Natural killer cell (primary cell): Measurements from ENCODE around the gene GARNL3. TPM values are rescaled to one million over a fixed set of nuclear protein-coding genes. Genes with fewer than 3 reads are reported as not detected.
A peak's percentile ranks its signal among the peaks of the same experiment; 100 is the strongest.

Experiments
- ATAC-seq, 3 donors: fragments of 150-1000 bp in 2 of 3; fragments of 200-7000 bp in 1 of 3; cut with Tn5 transposase; 1 replicate in 1 of 3; 2 replicates in 2 of 3; pipeline ENCODE4 v1.10.0; 2021; ENCODE audit warnings: mild to moderate bottlenecking in 2 of 3, moderate library complexity in 2 of 3
- DNase-seq, 2 donors: peaks; one replicate each; pipeline versions ENCODE4 v3.0.0 to v3.0.0-alpha.2; 2013 to 2021; ENCODE audit warnings: mixed read lengths in 1 of 2
- H3K27ac ChIP-seq: one replicate; pipeline ENCODE4 v1.5.1; 2013; ENCODE audit warnings: mild to moderate bottlenecking, low read length
- H3K27me3 ChIP-seq: one replicate; pipeline ENCODE4 v1.6.1; 2013; ENCODE audit warnings: low read length; ENCODE audit not compliant: control insufficient read depth, insufficient read depth
- H3K36me3 ChIP-seq: one replicate; pipeline ENCODE4 v1.6.1; 2013; ENCODE audit warnings: low read length; ENCODE audit not compliant: control insufficient read depth, insufficient read depth
- H3K4me1 ChIP-seq: one replicate; pipeline ENCODE4 v1.6.1; 2013; ENCODE audit warnings: low read length; ENCODE audit not compliant: control insufficient read depth, insufficient read depth
- H3K4me3 ChIP-seq: one replicate; pipeline ENCODE4 v1.5.1; 2013; ENCODE audit warnings: low read length
- H3K9me3 ChIP-seq: one replicate; pipeline ENCODE4 v1.6.1; 2013; ENCODE audit warnings: low read length; ENCODE audit not compliant: control insufficient read depth, insufficient read depth
- H3K27ac Mint-ChIP-seq, 2 donors: one replicate each; pipeline ENCODE4 v1.8.0; 2022; ENCODE audit warnings: mild to moderate bottlenecking in 2 of 2, mixed read lengths in 2 of 2, moderate library complexity in 1 of 2
- H3K27me3 Mint-ChIP-seq, 2 donors: one replicate each; pipeline ENCODE4 v1.8.0; 2022; ENCODE audit warnings: low read depth in 2 of 2, mixed read lengths in 2 of 2
- H3K36me3 Mint-ChIP-seq: one replicate; pipeline ENCODE4 v1.8.0; 2022; ENCODE audit warnings: mixed read lengths
- H3K4me1 Mint-ChIP-seq, 2 donors: one replicate each; pipeline ENCODE4 v1.8.0; 2022; ENCODE audit warnings: mixed read lengths in 2 of 2
- H3K4me3 Mint-ChIP-seq: one replicate; pipeline ENCODE4 v1.8.0; 2022; ENCODE audit warnings: mild to moderate bottlenecking, moderate library complexity, mixed read lengths
- H3K9me3 Mint-ChIP-seq, 2 donors: one replicate each; pipeline ENCODE4 v1.8.0; 2022; ENCODE audit warnings: mixed read lengths in 2 of 2
- WGBS: methylation state at CpG from one replicate; pipeline ENCODE4 v1.1.7; 2013; ENCODE audit warnings: missing lambda C conversion rate; ENCODE audit not compliant: insufficient coverage; 5-methylcytosine and 5-hydroxymethylcytosine counted together
- intact Hi-C: fragments of 100-400 bp; cut with micrococcal nuclease; formaldehyde crosslinking; loops from one replicate; pipeline ENCODE4 v1.14.2; 2022
- total RNA-seq, 4 donors: library from RNA; stranded (reverse); fragments of 120-200 nt in 1 of 4; gene quantifications; one replicate each; pipeline versions ENCODE4 v1.2.3 to v1.2.4, GENCODE V29; 2013 to 2022
- TF ChIP-seq, protein P1 (sequence below): fragments of 200-600 bp; IDR thresholded peaks from one replicate; pipeline ENCODE4 v1.8.0; 2022; ENCODE audit warnings: antibody characterized with exemption

The GARNL3 gene
- total RNA-seq, 3 donors from 2014 or later (not counting 1 experiment from before 2014, with no cell fraction given): 3.8 to 6.0 (median 6.0) TPM

DNA sequence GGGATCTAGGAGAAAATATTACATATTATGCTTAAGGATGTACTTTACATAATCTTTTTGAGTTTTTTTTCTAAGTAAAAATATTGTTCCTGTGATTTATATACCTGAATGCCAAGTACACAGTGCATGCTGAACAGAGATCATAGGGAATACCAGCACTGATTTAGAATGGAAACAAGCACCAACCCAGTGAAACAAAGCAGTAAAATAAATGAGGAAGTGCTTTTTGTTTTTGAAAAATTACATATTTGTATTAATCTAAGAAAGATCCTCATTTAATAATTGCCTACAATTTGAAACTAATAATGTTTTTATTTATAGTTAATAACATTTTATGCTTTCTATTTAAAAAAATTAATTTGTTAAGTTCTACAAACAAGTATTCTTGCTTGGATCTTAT, 18.0 kb downstream of the GARNL3 start:
- H3K4me3 Mint-ChIP-seq: no peak overlapping the region
- H3K36me3 ChIP-seq: no peaks in the 10 kb centered on the region
- DNase-seq: no peak
- no peak overlapping the region for H3K4me3 ChIP-seq
- H3K9me3 ChIP-seq: no peaks in the 10 kb centered on the region
- H3K4me1 ChIP-seq: no peaks in the 10 kb centered on the region
- H3K27ac ChIP-seq: no peak overlapping the region
- no peaks in the 10 kb centered on the region for H3K36me3 Mint-ChIP-seq
- ATAC-seq: no peak
- no peaks in the 10 kb centered on the region for H3K9me3 Mint-ChIP-seq
- no peak overlapping the region for H3K27ac Mint-ChIP-seq
- intact Hi-C loops: loop anchor here (10.0 kb wide), 1 partner anchor 142 kb away; the partner anchor contains the start of gene ZNF79
- H3K27me3 Mint-ChIP-seq: peaks cover 19 to 30% of the 10 kb centered on the region in 2 donors
- H3K27me3 ChIP-seq: no peaks in the 10 kb centered on the region
- TF ChIP-seq, protein P1, sequence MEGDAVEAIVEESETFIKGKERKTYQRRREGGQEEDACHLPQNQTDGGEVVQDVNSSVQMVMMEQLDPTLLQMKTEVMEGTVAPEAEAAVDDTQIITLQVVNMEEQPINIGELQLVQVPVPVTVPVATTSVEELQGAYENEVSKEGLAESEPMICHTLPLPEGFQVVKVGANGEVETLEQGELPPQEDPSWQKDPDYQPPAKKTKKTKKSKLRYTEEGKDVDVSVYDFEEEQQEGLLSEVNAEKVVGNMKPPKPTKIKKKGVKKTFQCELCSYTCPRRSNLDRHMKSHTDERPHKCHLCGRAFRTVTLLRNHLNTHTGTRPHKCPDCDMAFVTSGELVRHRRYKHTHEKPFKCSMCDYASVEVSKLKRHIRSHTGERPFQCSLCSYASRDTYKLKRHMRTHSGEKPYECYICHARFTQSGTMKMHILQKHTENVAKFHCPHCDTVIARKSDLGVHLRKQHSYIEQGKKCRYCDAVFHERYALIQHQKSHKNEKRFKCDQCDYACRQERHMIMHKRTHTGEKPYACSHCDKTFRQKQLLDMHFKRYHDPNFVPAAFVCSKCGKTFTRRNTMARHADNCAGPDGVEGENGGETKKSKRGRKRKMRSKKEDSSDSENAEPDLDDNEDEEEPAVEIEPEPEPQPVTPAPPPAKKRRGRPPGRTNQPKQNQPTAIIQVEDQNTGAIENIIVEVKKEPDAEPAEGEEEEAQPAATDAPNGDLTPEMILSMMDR: no peak
- H3K4me1 Mint-ChIP-seq: no peaks in the 10 kb centered on the region

- 96% methylated on average over 3 of the region's 3 CpGs for WGBS
- DNase-seq (no peak), ATAC-seq (no peak)
- TF ChIP-seq, protein P1: no peak
- Mint-ChIP-seq H3K27ac (no peak overlapping the region), H3K27me3 (peaks cover 25 to 35% of the 10 kb centered on the region in 2 donors), H3K4me3 (no peak overlapping the region), H3K4me1 (no peaks in the 10 kb centered on the region), H3K9me3 (no peaks in the 10 kb centered on the region), H3K36me3 (no peaks in the 10 kb centered on the region)
- Histone ChIP-seq H3K27me3 (no peaks in the 10 kb centered on the region), H3K36me3 (no peaks in the 10 kb centered on the region), H3K4me1 (no peaks in the 10 kb centered on the region), H3K4me3 (no peak overlapping the region), H3K9me3 (no peaks in the 10 kb centered on the region), H3K27ac (no peak overlapping the region)
- intact Hi-C loops: loop anchor here (10.0 kb wide), 1 partner anchor 142 kb away; the partner anchor contains the start of gene ZNF79
Measured at GRCh38 chr9:127283135-127283534, 18.6 kb downstream of the GARNL3 start.

DNA sequence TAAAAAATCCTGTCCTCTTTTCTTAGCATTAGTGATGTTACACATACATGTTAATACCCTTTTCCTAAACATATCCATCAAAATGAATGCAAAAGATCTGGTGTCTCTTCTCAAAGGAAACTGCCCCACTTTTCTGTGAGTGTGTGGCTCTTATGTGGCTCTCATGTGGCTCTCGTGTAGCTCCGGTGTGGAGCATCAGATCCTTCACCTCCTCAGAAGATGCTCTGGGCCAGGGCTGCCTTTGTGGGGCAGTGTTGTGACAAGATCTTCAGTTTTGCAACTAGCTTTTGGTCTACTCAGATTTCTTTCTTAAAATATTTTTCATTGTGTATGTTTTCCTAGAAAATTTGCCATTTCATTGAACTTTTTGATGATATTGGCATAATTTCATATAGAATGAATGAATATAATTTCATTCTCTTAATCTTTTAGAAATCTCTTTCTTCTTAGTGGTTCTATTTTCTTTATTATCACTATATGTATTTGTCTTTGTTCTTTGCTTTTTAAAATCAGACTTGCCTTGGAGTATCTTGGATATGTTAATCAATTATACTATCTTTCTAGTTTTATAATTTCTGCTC, 19.4 kb downstream of the GARNL3 start:
- Mint-ChIP-seq H3K27me3 (peaks cover 28 to 36% of the 10 kb centered on the region in 2 donors), H3K27ac (no peak overlapping the region), H3K4me3 (no peak overlapping the region), H3K36me3 (no peaks in the 10 kb centered on the region), H3K4me1 (no peaks in the 10 kb centered on the region), H3K9me3 (no peaks in the 10 kb centered on the region)
- no peaks in the 10 kb centered on the region for H3K27me3 ChIP-seq
- ATAC-seq (no peak), DNase-seq (peak in 1 of 2 donors; percentile 52)
- WGBS: 39% methylated on average over 2 of the region's 2 CpGs
- H3K27ac ChIP-seq: no peak overlapping the region
- TF ChIP-seq, protein P1: no peak
- no peaks in the 10 kb centered on the region for H3K9me3 ChIP-seq
- intact Hi-C loops: loop anchor here (10.0 kb wide), 1 partner anchor 141 kb away; the partner anchor contains the start of gene ZNF79
- H3K36me3 ChIP-seq: no peaks in the 10 kb centered on the region
- H3K4me3 ChIP-seq: no peak overlapping the region
- no peaks in the 10 kb centered on the region for H3K4me1 ChIP-seq

DNA sequence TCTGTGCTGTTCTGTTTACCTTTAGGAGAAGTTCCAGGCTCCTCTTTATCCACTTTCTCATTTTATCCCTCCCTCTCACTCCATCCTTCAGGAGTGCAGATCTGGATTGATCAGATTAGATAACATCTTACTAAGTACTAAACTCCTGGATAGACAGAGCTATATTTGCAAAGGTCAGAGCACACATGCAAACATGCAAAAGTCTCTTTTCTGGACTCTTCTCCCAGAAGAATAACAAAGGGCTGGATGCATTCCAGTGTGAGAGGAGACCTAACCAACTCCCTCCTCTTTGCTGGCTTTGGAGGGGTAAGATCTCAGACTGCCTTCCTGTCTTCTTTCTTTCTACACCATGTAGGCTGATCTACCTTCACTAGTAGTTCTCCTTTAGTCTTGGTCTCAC, 21.4 kb downstream of the GARNL3 start:
- TF ChIP-seq, protein P1: no peak
- Mint-ChIP-seq H3K4me1 (no peaks in the 10 kb centered on the region), H3K36me3 (no peaks in the 10 kb centered on the region), H3K4me3 (no peak overlapping the region), H3K9me3 (no peaks in the 10 kb centered on the region), H3K27me3 (peaks cover 21 to 30% of the 10 kb centered on the region in 2 donors), H3K27ac (no peak overlapping the region)
- ATAC-seq (no peak), DNase-seq (no peak)
- H3K4me1 ChIP-seq: no peaks in the 10 kb centered on the region
- no peaks in the 10 kb centered on the region for H3K27me3 ChIP-seq
- no peak overlapping the region for H3K4me3 ChIP-seq
- H3K9me3 ChIP-seq: no peaks in the 10 kb centered on the region
- intact Hi-C loops: loop anchor here (10.0 kb wide), 1 partner anchor 139 kb away; the partner anchor contains the start of gene ZNF79
- H3K36me3 ChIP-seq: no peaks in the 10 kb centered on the region
- no peak overlapping the region for H3K27ac ChIP-seq
